ENCODE data around the gene IL1RAPL1. TPM values are rescaled to one million over a fixed set of nuclear protein-coding genes. Genes with fewer than 3 reads are reported as not detected.

Gene IL1RAPL1
- total RNA-seq, 2 experiments from 2014 or later = not detected

GRCh38 chrX:28920153-28920943 is 333.1 kb downstream of the IL1RAPL1 start:
- intact Hi-C loops (cut with micrococcal nuclease) = no loop called here
- no peak for DNase-seq
- CTCF ChIA-PET = interaction anchor here (1.2 kb wide), 1 partner anchor 12 kb away, joined by 4 read pairs; no protein-coding TSS in a partner anchor
- Mint-ChIP-seq H3K4me1 (ENCODE audit: low read depth) (no peaks in the 10 kb centered on the region), H3K4me3 (no peak overlapping the region), H3K27me3 (no peaks in the 10 kb centered on the region), H3K36me3 (ENCODE audit: low read depth) (no peaks in the 10 kb centered on the region), H3K27ac (no peak overlapping the region), H3K9me3 (peaks cover 2% of the 10 kb centered on the region)
- POLR2A ChIA-PET = no interaction called here
- ATAC-seq = no peak
- no peak for TF ChIP-seq CTCF (IDR thresholded peaks at IDR 0.05)

- Mint-ChIP-seq H3K27ac (no peak overlapping the region), H3K4me1 (ENCODE audit: low read depth) (no peaks in the 10 kb centered on the region), H3K9me3 (peaks cover 2% of the 10 kb centered on the region), H3K27me3 (no peaks in the 10 kb centered on the region), H3K4me3 (no peak overlapping the region), H3K36me3 (ENCODE audit: low read depth) (no peaks in the 10 kb centered on the region)
- ChIA-PET CTCF (no interaction called here), POLR2A (no interaction called here)
- intact Hi-C loops (cut with micrococcal nuclease) = no loop called here
- no peak for TF ChIP-seq CTCF (IDR thresholded peaks at IDR 0.05)
- no peak for ATAC-seq
- DNase-seq = no peak
Observed at GRCh38 chrX:28922106-28922505, 334.9 kb downstream of the IL1RAPL1 start.

GRCh38 chrX:28946846-28947245 is 359.6 kb downstream of the IL1RAPL1 start:
- Mint-ChIP-seq H3K9me3 (no peaks in the 10 kb centered on the region), H3K27me3 (no peaks in the 10 kb centered on the region), H3K36me3 (ENCODE audit: low read depth) (no peaks in the 10 kb centered on the region), H3K27ac (no peak overlapping the region), H3K4me1 (ENCODE audit: low read depth) (no peaks in the 10 kb centered on the region), H3K4me3 (no peak overlapping the region)
- no peak for DNase-seq
- TF ChIP-seq CTCF (IDR thresholded peaks at IDR 0.05) = no peak
- ChIA-PET CTCF (no interaction called here), POLR2A (no interaction called here)
- no peak for ATAC-seq
- intact Hi-C loops (cut with micrococcal nuclease) = no loop called here

- Mint-ChIP-seq H3K9me3 (no peaks in the 10 kb centered on the region), H3K27me3 (no peaks in the 10 kb centered on the region), H3K36me3 (ENCODE audit: low read depth) (no peaks in the 10 kb centered on the region), H3K4me3 (no peak overlapping the region), H3K4me1 (ENCODE audit: low read depth) (no peaks in the 10 kb centered on the region), H3K27ac (no peak overlapping the region)
- ChIA-PET POLR2A (no interaction called here), CTCF (no interaction called here)
- ATAC-seq (no peak), DNase-seq (no peak)
- intact Hi-C loops (cut with micrococcal nuclease) = no loop called here
- no peak for TF ChIP-seq CTCF (IDR thresholded peaks at IDR 0.05)
Observed at GRCh38 chrX:28960063-28960462, 372.8 kb downstream of the IL1RAPL1 start.

GRCh38 chrX:28966331-28966730 is 379.1 kb downstream of the IL1RAPL1 start:
- CTCF ChIA-PET = no interaction called here
- no peak for ATAC-seq
- no peaks in the 10 kb centered on the region for H3K27me3 Mint-ChIP-seq
- intact Hi-C loops (cut with micrococcal nuclease) = no loop called here
- no peaks in the 10 kb centered on the region for H3K4me1 Mint-ChIP-seq (ENCODE audit: low read depth)
- H3K36me3 Mint-ChIP-seq (ENCODE audit: low read depth) = no peaks in the 10 kb centered on the region
- POLR2A ChIA-PET = no interaction called here
- no peak overlapping the region for H3K27ac Mint-ChIP-seq
- H3K4me3 Mint-ChIP-seq = no peak overlapping the region
- DNase-seq = no peak
- H3K9me3 Mint-ChIP-seq = no peaks in the 10 kb centered on the region
- TF ChIP-seq CTCF (IDR thresholded peaks at IDR 0.05) = no peak

Data from activated CD8-positive, alpha-beta T cell treated with anti-CD3 and anti-CD28 coated beads for 36 hours (primary cell).